ENCODE measurements around the gene PDE8A.
"Not testable (repeated sequence)": the region's sequence is repeated elsewhere in the genome, so short reads cannot be mapped to it uniquely, and the experiment has no call there.

PDE8A gene

GRCh38 chr15:84985158-84985557 is 3.5 kb downstream of the PDE8A start:
- in situ Hi-C loops (cut with MboI; ENCODE audit: low sequenced_read_pairs, unreplicated experiment): no loop called here

GRCh38 chr15:84987351-84987750 is 5.7 kb downstream of the PDE8A start:
- in situ Hi-C loops (cut with MboI; ENCODE audit: low sequenced_read_pairs, unreplicated experiment): not testable (repeated sequence)

More at GRCh38 chr15:84985158-84985557, 3.5 kb downstream of the PDE8A start:
- DNase-seq (ENCODE audit: low spot score): no peak
- TF ChIP-seq CTCF (IDR thresholded peaks at IDR 0.05; ENCODE audit: borderline replicate concordance, control extremely low read depth, extremely low read depth, insufficient read depth, missing control alignments): no peak

GRCh38 chr15:84987949-84988624 is 6.4 kb downstream of the PDE8A start:
- DNase-seq (ENCODE audit: low spot score): no peak
- in situ Hi-C loops (cut with MboI; ENCODE audit: low sequenced_read_pairs, unreplicated experiment): no loop called here
- TF ChIP-seq CTCF (IDR thresholded peaks at IDR 0.05; ENCODE audit: borderline replicate concordance, control extremely low read depth, extremely low read depth, insufficient read depth, missing control alignments): no peak

More at GRCh38 chr15:84987351-84987750, 5.7 kb downstream of the PDE8A start:
- not testable (repeated sequence) for DNase-seq (ENCODE audit: low spot score)

- in situ Hi-C loops (cut with MboI; ENCODE audit: low sequenced_read_pairs, unreplicated experiment): no loop called here
- no peak for TF ChIP-seq CTCF (IDR thresholded peaks at IDR 0.05; ENCODE audit: borderline replicate concordance, control extremely low read depth, extremely low read depth, insufficient read depth, missing control alignments)
- no peak for DNase-seq (ENCODE audit: low spot score)
Measured at GRCh38 chr15:84988909-84989644, 7.4 kb downstream of the PDE8A start.

- DNase-seq (ENCODE audit: low spot score): no peak
- in situ Hi-C loops (cut with MboI; ENCODE audit: low sequenced_read_pairs, unreplicated experiment): no loop called here
- TF ChIP-seq CTCF (IDR thresholded peaks at IDR 0.05; ENCODE audit: borderline replicate concordance, control extremely low read depth, extremely low read depth, insufficient read depth, missing control alignments): no peak
Measured at GRCh38 chr15:84990507-84990906, 8.9 kb downstream of the PDE8A start.

- in situ Hi-C loops (cut with MboI; ENCODE audit: low sequenced_read_pairs, unreplicated experiment): no loop called here
- DNase-seq (ENCODE audit: low spot score): no peak
- TF ChIP-seq CTCF (IDR thresholded peaks at IDR 0.05; ENCODE audit: borderline replicate concordance, control extremely low read depth, extremely low read depth, insufficient read depth, missing control alignments): no peak
Measured at GRCh38 chr15:84991014-84991712, 9.5 kb downstream of the PDE8A start.

All from GM13976 (cell line).